ENCODE data around the gene MRPL48.

GRCh38 chr11:73779084-73779902, 8.4 kb upstream of the MRPL48 start:
- TF ChIP-seq CTCF (IDR thresholded peaks at IDR 0.05) (no peak), ESRRA (IDR thresholded peaks at IDR 0.05; ENCODE audit: borderline replicate concordance, low read length) (no peak), RAD21 (conservative IDR thresholded peaks at IDR 0.05 in 1 of 2, IDR thresholded peaks at IDR 0.05 in 1 of 2) (no peak), GATA3 (IDR thresholded peaks at IDR 0.05; ENCODE audit: borderline replicate concordance) (peak; percentile 47; the same call in 1 of the 2 replicates), EP300 (IDR thresholded peaks at IDR 0.05) (no peak), POLR2A (IDR thresholded peaks at IDR 0.05; ENCODE audit: low read length) (peak; percentile 48), HDAC2 (IDR thresholded peaks at IDR 0.05) (no peak), NFE2L2 (conservative IDR thresholded peaks at IDR 0.05; ENCODE audit: low read length) (no peak), TP53 (CRISPR knock-in tag; IDR thresholded peaks at IDR 0.05) (0 out of 2 replicates have a peak, but pooled peaks have one; percentile 42), MAZ (IDR thresholded peaks at IDR 0.05; ENCODE audit: borderline replicate concordance, low read depth, low read length) (no peak)
- TF ChIP-seq, protein P1, sequence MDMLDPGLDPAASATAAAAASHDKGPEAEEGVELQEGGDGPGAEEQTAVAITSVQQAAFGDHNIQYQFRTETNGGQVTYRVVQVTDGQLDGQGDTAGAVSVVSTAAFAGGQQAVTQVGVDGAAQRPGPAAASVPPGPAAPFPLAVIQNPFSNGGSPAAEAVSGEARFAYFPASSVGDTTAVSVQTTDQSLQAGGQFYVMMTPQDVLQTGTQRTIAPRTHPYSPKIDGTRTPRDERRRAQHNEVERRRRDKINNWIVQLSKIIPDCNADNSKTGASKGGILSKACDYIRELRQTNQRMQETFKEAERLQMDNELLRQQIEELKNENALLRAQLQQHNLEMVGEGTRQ (IDR thresholded peaks at IDR 0.05): no peak; the same call in 1 of the 2 replicates
- TF ChIP-seq, protein P2, sequence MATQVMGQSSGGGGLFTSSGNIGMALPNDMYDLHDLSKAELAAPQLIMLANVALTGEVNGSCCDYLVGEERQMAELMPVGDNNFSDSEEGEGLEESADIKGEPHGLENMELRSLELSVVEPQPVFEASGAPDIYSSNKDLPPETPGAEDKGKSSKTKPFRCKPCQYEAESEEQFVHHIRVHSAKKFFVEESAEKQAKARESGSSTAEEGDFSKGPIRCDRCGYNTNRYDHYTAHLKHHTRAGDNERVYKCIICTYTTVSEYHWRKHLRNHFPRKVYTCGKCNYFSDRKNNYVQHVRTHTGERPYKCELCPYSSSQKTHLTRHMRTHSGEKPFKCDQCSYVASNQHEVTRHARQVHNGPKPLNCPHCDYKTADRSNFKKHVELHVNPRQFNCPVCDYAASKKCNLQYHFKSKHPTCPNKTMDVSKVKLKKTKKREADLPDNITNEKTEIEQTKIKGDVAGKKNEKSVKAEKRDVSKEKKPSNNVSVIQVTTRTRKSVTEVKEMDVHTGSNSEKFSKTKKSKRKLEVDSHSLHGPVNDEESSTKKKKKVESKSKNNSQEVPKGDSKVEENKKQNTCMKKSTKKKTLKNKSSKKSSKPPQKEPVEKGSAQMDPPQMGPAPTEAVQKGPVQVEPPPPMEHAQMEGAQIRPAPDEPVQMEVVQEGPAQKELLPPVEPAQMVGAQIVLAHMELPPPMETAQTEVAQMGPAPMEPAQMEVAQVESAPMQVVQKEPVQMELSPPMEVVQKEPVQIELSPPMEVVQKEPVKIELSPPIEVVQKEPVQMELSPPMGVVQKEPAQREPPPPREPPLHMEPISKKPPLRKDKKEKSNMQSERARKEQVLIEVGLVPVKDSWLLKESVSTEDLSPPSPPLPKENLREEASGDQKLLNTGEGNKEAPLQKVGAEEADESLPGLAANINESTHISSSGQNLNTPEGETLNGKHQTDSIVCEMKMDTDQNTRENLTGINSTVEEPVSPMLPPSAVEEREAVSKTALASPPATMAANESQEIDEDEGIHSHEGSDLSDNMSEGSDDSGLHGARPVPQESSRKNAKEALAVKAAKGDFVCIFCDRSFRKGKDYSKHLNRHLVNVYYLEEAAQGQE (IDR thresholded peaks at IDR 0.05): no peak; the same call in 1 of the 2 replicates

Measured in A549 (cell line).